ENCODE data around the gene PCCB.
A peak's percentile ranks its signal among the peaks of the same experiment; 100 is the strongest.

The PCCB gene

DNA sequence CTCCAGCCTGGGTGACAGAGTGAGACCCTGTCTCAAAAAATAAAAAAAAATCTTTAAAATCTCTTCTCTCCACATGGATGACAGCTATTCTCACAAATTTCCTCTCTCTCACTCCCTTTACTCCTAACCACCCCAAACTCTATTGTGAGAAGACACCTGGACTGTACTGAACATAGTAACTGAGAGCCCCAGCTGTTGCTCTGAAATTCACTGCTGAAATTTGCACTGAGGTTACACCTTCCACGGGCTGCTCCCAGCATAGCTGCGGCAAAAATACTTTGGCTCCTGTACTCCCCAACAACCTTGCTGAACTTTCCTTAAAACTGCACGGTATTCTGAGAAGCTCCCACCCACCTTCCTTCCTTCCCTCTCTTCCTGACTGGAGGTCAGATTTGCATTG is 4.4 kb upstream of the PCCB start:
- peaks cover 1% of the 10 kb centered on the region; the same call in 1 of the 2 replicates for H3K4me1 ChIP-seq (ENCODE audit: insufficient read depth, low read length)
- 84% methylated on average over 3 of the region's 3 CpGs for WGBS
- no peaks in the 10 kb centered on the region for H3K36me3 ChIP-seq (ENCODE audit: insufficient read depth, low read length)

DNA sequence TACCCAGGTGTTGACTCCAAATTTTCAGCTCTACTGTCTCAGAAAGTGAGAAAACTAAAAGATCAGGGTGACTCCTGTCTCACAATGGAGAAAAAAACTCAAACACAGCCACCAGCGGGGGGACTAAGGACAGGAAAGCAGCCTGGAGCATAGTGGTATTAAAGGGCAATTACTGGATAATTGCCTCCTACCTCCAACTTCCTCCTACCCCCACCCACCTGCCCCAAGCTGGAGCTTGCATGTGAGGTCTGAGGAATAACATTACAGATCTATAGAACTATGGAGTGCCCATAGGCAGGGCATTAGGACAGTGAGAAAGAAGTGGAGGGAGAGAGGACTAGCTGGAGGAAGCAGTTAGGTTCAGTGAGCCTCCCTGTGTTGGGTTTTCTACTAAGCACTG is 2.7 kb upstream of the PCCB start:
- H3K9me3 ChIP-seq (ENCODE audit: insufficient read depth, low read depth, low read length), result no peaks in the 10 kb centered on the region
- H3K4me1 ChIP-seq (ENCODE audit: insufficient read depth, low read length), result peaks cover 8% of the 10 kb centered on the region; the same call in 1 of the 2 replicates
- no peaks in the 10 kb centered on the region for H3K27me3 ChIP-seq (ENCODE audit: insufficient read depth, low read length)
- no peak overlapping the region for H3K4me3 ChIP-seq (ENCODE audit: low read length)
- H3K27ac ChIP-seq (ENCODE audit: low read depth, low read length), result no peak overlapping the region
- no peaks in the 10 kb centered on the region for H3K36me3 ChIP-seq (ENCODE audit: insufficient read depth, low read length)
- no CpG with 5 or more reads among the region's 1 CpG for WGBS
- no peak overlapping the region for H3K9ac ChIP-seq (ENCODE audit: low read depth, low read length)

More for the DNA sequence above, 4.4 kb upstream of the PCCB start:
- Histone ChIP-seq H3K27me3 (ENCODE audit: insufficient read depth, low read length) (no peaks in the 10 kb centered on the region), H3K9ac (ENCODE audit: low read depth, low read length) (no peak overlapping the region), H3K27ac (ENCODE audit: low read depth, low read length) (no peak overlapping the region), H3K4me3 (ENCODE audit: low read length) (no peak overlapping the region), H3K9me3 (ENCODE audit: insufficient read depth, low read depth, low read length) (no peaks in the 10 kb centered on the region)

DNA sequence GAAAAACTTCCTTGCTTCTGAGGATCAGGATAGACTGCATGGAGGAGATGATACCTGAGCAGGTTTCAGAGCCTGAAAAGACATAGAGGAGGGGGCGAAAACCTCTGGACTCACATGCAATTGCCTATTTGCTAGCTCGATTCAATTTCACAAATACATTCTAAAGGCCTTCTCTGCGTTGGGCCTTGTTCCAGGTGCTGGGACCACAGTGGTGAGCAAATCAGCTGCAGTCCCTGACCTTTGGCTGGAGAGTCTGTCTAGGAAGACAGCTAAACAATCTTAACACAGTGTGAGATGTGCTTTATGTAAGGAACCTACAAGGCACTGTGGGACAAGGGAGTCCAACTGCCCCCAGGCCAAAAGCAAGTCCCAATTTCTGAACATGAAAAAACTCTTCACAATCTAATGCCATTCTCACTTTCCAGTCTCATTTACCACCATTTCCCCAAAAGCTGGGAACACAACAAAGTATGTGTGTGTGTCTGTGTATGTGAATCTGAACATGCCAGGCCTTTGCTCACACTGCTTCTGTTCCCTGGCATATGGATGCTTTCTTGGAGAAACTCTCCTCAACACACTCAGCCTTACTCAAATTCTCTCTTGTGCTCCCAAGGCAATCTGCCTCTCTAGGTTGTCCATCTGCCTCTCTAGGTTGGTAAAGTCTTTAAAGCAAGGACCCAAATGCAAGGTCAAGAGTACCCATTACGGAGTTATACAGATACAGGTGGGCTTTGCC is 2.1 kb upstream of the PCCB start:
- Histone ChIP-seq H3K9ac (ENCODE audit: low read depth, low read length) (no peak overlapping the region), H3K27me3 (ENCODE audit: insufficient read depth, low read length) (no peaks in the 10 kb centered on the region), H3K9me3 (ENCODE audit: insufficient read depth, low read depth, low read length) (no peaks in the 10 kb centered on the region), H3K4me1 (ENCODE audit: insufficient read depth, low read length) (peaks cover 8% of the 10 kb centered on the region; the same call in 1 of the 2 replicates), H3K36me3 (ENCODE audit: insufficient read depth, low read length) (no peaks in the 10 kb centered on the region), H3K4me3 (ENCODE audit: low read length) (no peak overlapping the region), H3K27ac (ENCODE audit: low read depth, low read length) (no peak overlapping the region)
- WGBS, result 89% methylated on average over 4 of the region's 4 CpGs

DNA sequence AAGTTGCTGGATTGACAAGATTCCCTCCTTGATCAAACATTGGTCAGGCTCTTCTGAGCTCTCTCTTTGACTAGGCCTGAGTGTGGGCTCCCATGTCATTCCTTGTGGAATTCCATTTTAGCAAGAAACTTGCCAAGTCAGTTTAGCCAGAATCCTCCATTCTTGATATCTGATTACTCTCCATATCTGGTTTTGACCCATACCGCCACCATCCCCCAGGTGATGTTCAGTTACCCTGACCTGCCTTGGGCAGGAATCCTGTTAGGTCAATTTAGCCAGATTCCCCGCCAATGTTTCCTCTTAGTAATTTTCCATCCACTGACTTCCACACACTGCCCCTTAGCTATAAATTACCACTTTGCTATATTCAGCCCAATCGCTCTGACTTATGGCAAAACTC is 1.0 kb upstream of the PCCB start:
- H3K27ac ChIP-seq (ENCODE audit: low read depth, low read length), result no peak overlapping the region
- H3K9me3 ChIP-seq (ENCODE audit: insufficient read depth, low read depth, low read length), result no peaks in the 10 kb centered on the region
- peaks cover 8% of the 10 kb centered on the region; the same call in 1 of the 2 replicates for H3K4me1 ChIP-seq (ENCODE audit: insufficient read depth, low read length)
- no peaks in the 10 kb centered on the region for H3K36me3 ChIP-seq (ENCODE audit: insufficient read depth, low read length)
- H3K9ac ChIP-seq (ENCODE audit: low read depth, low read length), result no peak overlapping the region
- no peak overlapping the region for H3K4me3 ChIP-seq (ENCODE audit: low read length)
- WGBS, result 93% methylated on average over 3 of the region's 3 CpGs
- no peaks in the 10 kb centered on the region for H3K27me3 ChIP-seq (ENCODE audit: insufficient read depth, low read length)

DNA sequence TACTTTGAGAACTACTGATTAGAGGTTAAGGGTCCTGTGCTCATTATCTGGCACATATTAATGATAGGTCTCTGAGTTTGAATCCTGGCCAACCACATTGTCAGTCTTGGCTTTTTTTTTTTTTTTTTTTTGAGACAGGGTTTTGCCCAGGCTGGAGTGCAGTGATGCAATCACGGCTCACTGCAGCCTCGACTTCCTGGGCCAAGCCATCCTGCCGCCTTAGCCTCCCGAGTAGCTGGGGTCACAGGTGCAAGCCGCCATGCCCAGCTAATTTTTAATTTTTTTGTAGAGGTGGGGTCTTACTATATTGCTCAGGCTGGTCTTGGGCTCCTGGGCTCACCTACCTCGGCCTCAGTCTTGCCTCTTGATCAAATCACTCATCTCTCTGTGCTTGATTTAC is 547 bp upstream of the PCCB start:
- WGBS, result 79% methylated on average over 6 of the region's 6 CpGs
- H3K36me3 ChIP-seq (ENCODE audit: insufficient read depth, low read length), result no peaks in the 10 kb centered on the region
- H3K27ac ChIP-seq (ENCODE audit: low read depth, low read length), result peak overlapping the region; percentile 99; the same call in 1 of the 2 replicates
- peaks cover 8% of the 10 kb centered on the region; the same call in 1 of the 2 replicates for H3K4me1 ChIP-seq (ENCODE audit: insufficient read depth, low read length)
- H3K9ac ChIP-seq (ENCODE audit: low read depth, low read length), result peak overlapping the region; percentile 95
- H3K4me3 ChIP-seq (ENCODE audit: low read length), result peak overlapping the region; percentile 77
- H3K27me3 ChIP-seq (ENCODE audit: insufficient read depth, low read length), result no peaks in the 10 kb centered on the region
- no peaks in the 10 kb centered on the region for H3K9me3 ChIP-seq (ENCODE audit: insufficient read depth, low read depth, low read length)

DNA sequence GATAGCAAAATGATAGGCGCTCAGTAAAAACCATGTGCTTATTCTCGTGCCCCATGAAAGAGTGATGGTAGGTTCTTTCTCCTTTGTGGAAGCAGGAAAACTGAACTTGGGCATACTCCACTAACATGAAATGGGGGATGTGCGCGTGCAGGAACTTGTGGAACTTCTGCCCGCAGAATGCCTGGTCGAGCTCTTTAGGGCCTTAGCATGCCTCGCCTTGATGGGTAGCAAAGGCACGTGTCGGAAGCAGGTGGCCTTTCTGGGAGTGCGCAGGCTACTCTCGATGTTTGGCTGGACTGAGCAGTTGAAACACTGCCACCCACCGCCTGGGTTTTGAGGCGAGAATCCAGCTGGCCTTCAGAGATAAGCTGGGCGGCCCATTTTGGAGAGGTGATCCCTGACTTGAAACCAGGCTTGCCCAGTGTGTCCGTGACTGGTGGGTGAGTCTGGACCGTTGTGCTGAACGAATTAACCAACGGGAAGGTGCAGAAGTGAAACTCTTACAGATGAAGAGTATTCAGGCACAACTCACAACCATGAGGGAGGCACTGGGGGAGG is 842 bp downstream of the PCCB start:
- 62% methylated on average over 18 of the region's 18 CpGs for WGBS
- H3K9ac ChIP-seq (ENCODE audit: low read depth, low read length), result peak overlapping the region; percentile 95
- H3K27me3 ChIP-seq (ENCODE audit: insufficient read depth, low read length), result no peaks in the 10 kb centered on the region
- peak overlapping the region; percentile 99 for H3K27ac ChIP-seq (ENCODE audit: low read depth, low read length)
- peaks cover 4% of the 10 kb centered on the region for H3K36me3 ChIP-seq (ENCODE audit: insufficient read depth, low read length)
- H3K4me1 ChIP-seq (ENCODE audit: insufficient read depth, low read length), result peaks cover 8% of the 10 kb centered on the region; the same call in 1 of the 2 replicates
- H3K9me3 ChIP-seq (ENCODE audit: insufficient read depth, low read depth, low read length), result no peaks in the 10 kb centered on the region
- peak overlapping the region; percentile 77 for H3K4me3 ChIP-seq (ENCODE audit: low read length)

DNA sequence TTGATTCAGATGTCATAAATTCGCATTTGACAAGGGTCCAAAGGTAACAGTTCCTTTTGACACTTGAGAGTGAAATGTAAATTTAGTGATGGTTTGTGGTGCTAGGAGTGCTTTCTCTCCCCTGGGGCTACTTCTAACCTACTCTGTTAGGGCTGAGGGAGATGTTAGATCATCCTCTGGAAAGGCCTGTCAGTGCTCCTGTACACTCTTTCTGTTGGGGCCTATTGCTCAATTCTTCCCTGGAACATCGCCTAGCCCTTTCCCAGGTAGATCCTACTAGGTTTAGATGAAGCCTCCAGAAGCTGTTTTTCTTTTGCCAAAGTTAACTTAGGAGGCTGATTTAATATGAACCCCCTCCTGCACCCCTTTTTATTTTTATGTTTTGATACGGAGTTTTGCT is 1.4 kb downstream of the PCCB start:
- H3K27ac ChIP-seq (ENCODE audit: low read depth, low read length), result no peak overlapping the region
- WGBS, result 95% methylated on average over 3 of the region's 3 CpGs

DNA sequence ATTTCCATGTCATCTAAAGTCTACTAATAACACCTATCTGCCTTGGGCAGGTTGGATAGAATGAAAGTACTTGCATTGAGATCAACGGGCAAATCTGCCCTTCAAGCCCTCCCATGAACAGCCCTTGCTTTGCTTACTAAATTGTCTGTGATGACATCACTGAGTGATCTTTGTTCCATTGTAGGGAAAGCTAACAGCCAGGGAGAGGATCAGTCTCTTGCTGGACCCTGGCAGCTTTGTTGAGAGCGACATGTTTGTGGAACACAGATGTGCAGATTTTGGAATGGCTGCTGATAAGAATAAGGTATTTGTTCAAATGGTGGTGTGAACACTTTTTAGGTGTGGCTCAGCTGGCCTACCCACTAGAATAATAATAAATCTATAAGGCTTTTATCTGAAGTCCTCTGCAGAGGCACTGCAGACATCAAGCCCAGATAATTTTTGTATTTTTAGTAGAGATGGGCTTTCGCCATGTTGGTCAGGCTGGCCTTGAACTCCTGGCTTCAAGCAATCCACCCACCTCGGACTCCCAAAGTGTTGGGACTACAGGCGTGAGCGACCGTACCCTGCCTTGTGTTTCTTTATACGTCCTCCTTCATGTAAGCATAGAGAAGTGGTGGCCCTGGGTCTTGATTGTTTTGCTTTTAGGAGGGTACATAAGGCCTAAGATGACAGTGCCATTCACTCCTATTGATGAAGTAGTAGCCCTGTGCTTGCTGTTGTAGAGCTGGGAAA is 5.7 kb downstream of the PCCB start:
- peaks cover 49% of the 10 kb centered on the region for H3K36me3 ChIP-seq (ENCODE audit: insufficient read depth, low read length)
- H3K27ac ChIP-seq (ENCODE audit: low read depth, low read length), result no peak overlapping the region
- peaks cover 5% of the 10 kb centered on the region; the same call in 1 of the 2 replicates for H3K4me1 ChIP-seq (ENCODE audit: insufficient read depth, low read length)
- no peaks in the 10 kb centered on the region for H3K9me3 ChIP-seq (ENCODE audit: insufficient read depth, low read depth, low read length)
- H3K9ac ChIP-seq (ENCODE audit: low read depth, low read length), result no peak overlapping the region
- no peaks in the 10 kb centered on the region for H3K27me3 ChIP-seq (ENCODE audit: insufficient read depth, low read length)
- WGBS, result 98% methylated on average over 8 of the region's 8 CpGs
- no peak overlapping the region for H3K4me3 ChIP-seq (ENCODE audit: low read length)

More for the DNA sequence above, 1.4 kb downstream of the PCCB start:
- H3K4me1 ChIP-seq (ENCODE audit: insufficient read depth, low read length), result peaks cover 8% of the 10 kb centered on the region; the same call in 1 of the 2 replicates
- peak overlapping the region; percentile 77; the same call in 1 of the 2 replicates for H3K4me3 ChIP-seq (ENCODE audit: low read length)
- 0 out of 2 replicates have a peak overlapping the region, but pooled peaks have one; percentile 95 for H3K9ac ChIP-seq (ENCODE audit: low read depth, low read length)
- no peaks in the 10 kb centered on the region for H3K9me3 ChIP-seq (ENCODE audit: insufficient read depth, low read depth, low read length)
- peaks cover 9% of the 10 kb centered on the region for H3K36me3 ChIP-seq (ENCODE audit: insufficient read depth, low read length)
- no peaks in the 10 kb centered on the region for H3K27me3 ChIP-seq (ENCODE audit: insufficient read depth, low read length)

DNA sequence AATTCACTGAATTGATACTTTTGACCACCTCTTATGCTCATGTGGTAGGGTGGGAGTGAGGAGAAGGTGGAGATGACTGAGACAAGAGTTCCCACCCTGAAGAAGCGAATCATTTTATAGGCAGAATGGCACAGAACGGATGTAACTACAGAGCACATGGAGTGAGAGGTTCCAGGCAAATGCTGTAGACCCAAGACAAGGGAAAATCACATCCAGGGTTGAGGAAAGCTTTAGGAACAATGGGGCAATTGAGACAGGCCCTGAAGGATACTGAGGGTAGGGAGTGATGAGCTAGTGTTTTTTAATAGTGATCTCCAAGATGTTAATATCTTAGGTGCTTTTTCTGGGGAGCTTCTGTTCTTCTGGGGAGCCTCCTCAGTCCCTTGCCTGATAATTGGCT is 8.1 kb downstream of the PCCB start:
- Histone ChIP-seq H3K9ac (ENCODE audit: low read depth, low read length) (no peak overlapping the region), H3K4me1 (ENCODE audit: insufficient read depth, low read length) (no peaks in the 10 kb centered on the region), H3K4me3 (ENCODE audit: low read length) (no peak overlapping the region), H3K9me3 (ENCODE audit: insufficient read depth, low read depth, low read length) (no peaks in the 10 kb centered on the region), H3K36me3 (ENCODE audit: insufficient read depth, low read length) (peaks cover 71% of the 10 kb centered on the region), H3K27me3 (ENCODE audit: insufficient read depth, low read length) (no peaks in the 10 kb centered on the region), H3K27ac (ENCODE audit: low read depth, low read length) (no peak overlapping the region)
- WGBS, result 90% methylated on average over 2 of the region's 2 CpGs

DNA sequence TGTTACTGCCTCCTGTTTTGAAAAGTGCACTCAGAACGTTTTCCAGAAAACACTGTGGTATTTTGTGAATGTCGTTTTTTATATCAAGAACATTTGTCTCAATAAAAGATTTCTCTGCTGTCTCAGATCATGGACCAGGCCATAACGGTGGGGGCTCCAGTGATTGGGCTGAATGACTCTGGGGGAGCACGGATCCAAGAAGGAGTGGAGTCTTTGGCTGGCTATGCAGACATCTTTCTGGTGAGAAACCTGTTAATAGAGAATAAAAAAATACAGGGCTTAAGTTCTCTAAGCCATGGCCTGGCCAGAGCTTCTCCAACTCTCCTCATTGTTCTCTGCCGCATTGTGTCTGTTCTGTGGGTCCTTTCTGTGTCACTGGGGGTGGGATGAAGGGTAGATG is 11.7 kb downstream of the PCCB start:
- 94% methylated on average over 5 of the region's 5 CpGs for WGBS
- no peak overlapping the region for H3K4me3 ChIP-seq (ENCODE audit: low read length)
- H3K27me3 ChIP-seq (ENCODE audit: insufficient read depth, low read length), result no peaks in the 10 kb centered on the region
- no peak overlapping the region for H3K27ac ChIP-seq (ENCODE audit: low read depth, low read length)
- no peaks in the 10 kb centered on the region for H3K9me3 ChIP-seq (ENCODE audit: insufficient read depth, low read depth, low read length)
- H3K9ac ChIP-seq (ENCODE audit: low read depth, low read length), result no peak overlapping the region
- peaks cover 77% of the 10 kb centered on the region for H3K36me3 ChIP-seq (ENCODE audit: insufficient read depth, low read length)
- H3K4me1 ChIP-seq (ENCODE audit: insufficient read depth, low read length), result no peaks in the 10 kb centered on the region

DNA sequence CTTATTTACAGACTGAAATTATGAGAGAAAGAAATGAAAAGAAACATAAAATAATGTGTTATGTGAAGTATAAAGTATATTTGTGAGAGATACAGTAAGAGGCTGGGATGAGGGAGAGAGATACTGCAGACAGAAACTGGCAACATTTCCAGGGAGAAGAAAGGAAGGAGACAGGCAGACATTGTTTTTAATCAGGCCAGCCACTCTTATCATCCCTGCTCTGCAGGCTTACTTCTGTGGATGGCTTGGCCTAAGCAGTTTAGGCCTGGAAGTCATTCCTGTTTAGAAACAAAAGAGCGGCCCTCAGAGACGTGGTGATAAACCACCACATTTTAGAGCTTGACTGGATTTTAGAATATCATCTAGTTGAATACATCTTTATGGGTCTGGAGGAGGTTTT is 12.4 kb downstream of the PCCB start:
- 86% methylated on average over 2 of the region's 2 CpGs for WGBS
- H3K36me3 ChIP-seq (ENCODE audit: insufficient read depth, low read length), result peaks cover 71% of the 10 kb centered on the region

More for the DNA sequence above, 12.4 kb downstream of the PCCB start:
- Histone ChIP-seq H3K4me1 (ENCODE audit: insufficient read depth, low read length) (no peaks in the 10 kb centered on the region), H3K27me3 (ENCODE audit: insufficient read depth, low read length) (no peaks in the 10 kb centered on the region), H3K9me3 (ENCODE audit: insufficient read depth, low read depth, low read length) (no peaks in the 10 kb centered on the region), H3K9ac (ENCODE audit: low read depth, low read length) (no peak overlapping the region), H3K4me3 (ENCODE audit: low read length) (no peak overlapping the region), H3K27ac (ENCODE audit: low read depth, low read length) (no peak overlapping the region)

All from HUES64 (cell line).